OCI-LY7 (cell line): ENCODE measurements around the gene CRYGN. TPM values are rescaled to one million over a fixed set of nuclear protein-coding genes. Genes with fewer than 3 reads are reported as not detected.

Experiments used
- BruUV-seq: library from RNA; stranded (reverse); fragments of 400-500 nt; replicated peaks from 2 replicates; lab custom pipeline; 2021; lab: Mats Ljungman, UMichigan
- CTCF ChIA-PET: fragments of 300-600 bp; sonication (Branson Sonifier 250); formaldehyde crosslinking; loops from one replicate; lab custom pipeline; 2022; ENCODE audit warnings: antibody characterized with exemption; ENCODE audit not compliant: unreplicated experiment; lab: Charles Lee
- POLR2A ChIA-PET: fragments of 300-600 bp; sonication (Branson Sonifier 250); formaldehyde crosslinking; loops from one replicate; lab custom pipeline; 2022; ENCODE audit warnings: antibody characterized with exemption; lab: Charles Lee
- DNase-seq: peaks from one replicate; pipeline ENCODE4 v3.0.0-alpha.2; 2015; ENCODE audit warnings: low spot score
- H2AFZ ChIP-seq: fragments of 200-600 bp; sonication (generic), shearing (Covaris generic); 2 replicates; pipeline ENCODE4 v1.6.1; 2014; ENCODE audit warnings: mild to moderate bottlenecking, antibody characterized with exemption, low read length, moderate library complexity
- H3K27ac ChIP-seq: fragments of 200-600 bp; sonication (generic); 2 replicates; pipeline ENCODE4 v1.5.1; 2014; ENCODE audit warnings: mixed run types, low read depth, mild to moderate bottlenecking, moderate library complexity, low read length, inconsistent platforms; ENCODE audit not compliant: poor library complexity, severe bottlenecking
- H3K36me3 ChIP-seq: fragments of 200-600 bp; sonication (generic); 2 replicates; pipeline ENCODE4 v1.6.1; 2014; ENCODE audit warnings: mild to moderate bottlenecking, antibody characterized with exemption, low read length, moderate library complexity, mixed read lengths; ENCODE audit not compliant: insufficient read depth
- H3K4me1 ChIP-seq: fragments of 200-600 bp; sonication (generic); 2 replicates; pipeline ENCODE4 v1.5.1; 2014; ENCODE audit warnings: mild to moderate bottlenecking, low read length; ENCODE audit not compliant: insufficient read depth, poor library complexity, severe bottlenecking
- H3K4me2 ChIP-seq: fragments of 200-600 bp; sonication (generic); 2 replicates; pipeline ENCODE4 v1.6.1; 2014; ENCODE audit warnings: mild to moderate bottlenecking, low read length
- H3K4me3 ChIP-seq: fragments of 200-600 bp; sonication (generic); 2 replicates; pipeline ENCODE4 v1.5.1; 2014; ENCODE audit warnings: mild to moderate bottlenecking, low read depth, low read length; ENCODE audit not compliant: poor library complexity, severe bottlenecking
- H3K79me2 ChIP-seq: fragments of 200-600 bp; sonication (generic); 2 replicates; pipeline ENCODE4 v1.6.1; 2016; ENCODE audit warnings: low read depth, mild to moderate bottlenecking, low read length, moderate library complexity, mixed read lengths; ENCODE audit not compliant: insufficient read depth
- H3K9me2 ChIP-seq: fragments of 200-600 bp; sonication (generic); 2 replicates; pipeline ENCODE4 v1.6.1; 2016; ENCODE audit warnings: mild to moderate bottlenecking, low read length, mixed read lengths; ENCODE audit not compliant: insufficient read depth
- H3K9me3 ChIP-seq: fragments of 200-600 bp; sonication (generic); 2 replicates; pipeline ENCODE4 v1.6.1; 2014; ENCODE audit warnings: mild to moderate bottlenecking, mixed run types, low read length, mixed read lengths
- H4K20me1 ChIP-seq: fragments of 200-600 bp; sonication (generic); 2 replicates; pipeline ENCODE4 v1.6.1; 2014; ENCODE audit warnings: mild to moderate bottlenecking, antibody characterized with exemption, low read length, moderate library complexity, mixed read lengths; ENCODE audit not compliant: insufficient read depth
- EZH2phosphoT487 ChIP-seq: fragments of 200-600 bp; sonication (generic); IDR thresholded peaks from 2 replicates; pipeline ENCODE4 v1.6.1; 2018; ENCODE audit warnings: low read depth, borderline replicate concordance, mild to moderate bottlenecking, mixed run types, antibody characterized with exemption, low read length, moderate library complexity, mixed read lengths
- intact Hi-C: fragments of 100-400 bp; cut with micrococcal nuclease; formaldehyde crosslinking; loops from one replicate; pipeline ENCODE4 v1.10.0; 2022; ENCODE audit not compliant: unreplicated experiment
- total RNA-seq, 2 experiments: library from RNA; depleted of rRNA in 1 of 2; stranded (reverse); fragments of >200 nt in 1 of 2; shearing (Covaris generic) in 1 of 2; gene quantifications; 2 replicates each; pipeline ENCODE4 v1.2.3, GENCODE V29; 2014 to 2022
- TF ChIP-seq, protein P1 (sequence below): fragments of 200-600 bp; sonication (generic); conservative IDR thresholded peaks from 2 replicates; pipeline ENCODE4 v1.5.1; 2014; ENCODE audit warnings: mild to moderate bottlenecking, antibody characterized with exemption, low read length, moderate library complexity, mixed read lengths

The CRYGN gene
- total RNA-seq, 2 experiments from 2014 or later: 0.09 TPM; not detected in 1

DNA sequence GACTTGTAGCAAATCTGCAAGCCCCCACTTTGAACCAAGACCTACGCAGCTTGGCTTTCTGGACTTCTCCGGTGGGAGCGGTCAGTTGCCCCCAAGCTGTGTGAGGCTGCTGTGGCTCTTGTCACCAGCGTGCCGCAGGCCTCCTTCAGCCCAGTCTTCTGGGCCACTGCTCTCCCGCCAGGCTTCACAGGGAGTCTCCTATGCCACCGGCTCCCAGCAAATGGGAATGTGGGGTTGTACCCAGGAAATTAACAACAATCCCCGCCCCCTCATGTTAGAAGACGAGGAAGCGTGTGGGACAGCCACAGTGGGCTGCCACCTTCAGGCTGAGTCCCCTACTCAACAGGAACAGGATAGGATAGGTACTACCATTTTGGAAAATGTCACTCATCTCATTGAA is 34.4 kb downstream of the CRYGN start:
- no peaks in the 10 kb centered on the region for H3K9me2 ChIP-seq
- no peaks in the 10 kb centered on the region for H3K79me2 ChIP-seq
- H3K36me3 ChIP-seq: no peaks in the 10 kb centered on the region
- no peaks in the 10 kb centered on the region for H4K20me1 ChIP-seq
- H3K4me1 ChIP-seq: peaks cover 10% of the 10 kb centered on the region
- intact Hi-C loops: no loop called here
- H3K9me3 ChIP-seq: no peaks in the 10 kb centered on the region
- no peak overlapping the region for H3K27ac ChIP-seq
- no TSS peak for BruUV-seq
- no peak for DNase-seq
- ChIA-PET CTCF (no interaction called here), POLR2A (no interaction called here)
- no peak overlapping the region for H2AFZ ChIP-seq
- TF ChIP-seq, protein P1, sequence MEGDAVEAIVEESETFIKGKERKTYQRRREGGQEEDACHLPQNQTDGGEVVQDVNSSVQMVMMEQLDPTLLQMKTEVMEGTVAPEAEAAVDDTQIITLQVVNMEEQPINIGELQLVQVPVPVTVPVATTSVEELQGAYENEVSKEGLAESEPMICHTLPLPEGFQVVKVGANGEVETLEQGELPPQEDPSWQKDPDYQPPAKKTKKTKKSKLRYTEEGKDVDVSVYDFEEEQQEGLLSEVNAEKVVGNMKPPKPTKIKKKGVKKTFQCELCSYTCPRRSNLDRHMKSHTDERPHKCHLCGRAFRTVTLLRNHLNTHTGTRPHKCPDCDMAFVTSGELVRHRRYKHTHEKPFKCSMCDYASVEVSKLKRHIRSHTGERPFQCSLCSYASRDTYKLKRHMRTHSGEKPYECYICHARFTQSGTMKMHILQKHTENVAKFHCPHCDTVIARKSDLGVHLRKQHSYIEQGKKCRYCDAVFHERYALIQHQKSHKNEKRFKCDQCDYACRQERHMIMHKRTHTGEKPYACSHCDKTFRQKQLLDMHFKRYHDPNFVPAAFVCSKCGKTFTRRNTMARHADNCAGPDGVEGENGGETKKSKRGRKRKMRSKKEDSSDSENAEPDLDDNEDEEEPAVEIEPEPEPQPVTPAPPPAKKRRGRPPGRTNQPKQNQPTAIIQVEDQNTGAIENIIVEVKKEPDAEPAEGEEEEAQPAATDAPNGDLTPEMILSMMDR: no peak
- no peak for TF ChIP-seq EZH2phosphoT487
- H3K4me2 ChIP-seq: no peak overlapping the region
- no peak overlapping the region for H3K4me3 ChIP-seq

DNA sequence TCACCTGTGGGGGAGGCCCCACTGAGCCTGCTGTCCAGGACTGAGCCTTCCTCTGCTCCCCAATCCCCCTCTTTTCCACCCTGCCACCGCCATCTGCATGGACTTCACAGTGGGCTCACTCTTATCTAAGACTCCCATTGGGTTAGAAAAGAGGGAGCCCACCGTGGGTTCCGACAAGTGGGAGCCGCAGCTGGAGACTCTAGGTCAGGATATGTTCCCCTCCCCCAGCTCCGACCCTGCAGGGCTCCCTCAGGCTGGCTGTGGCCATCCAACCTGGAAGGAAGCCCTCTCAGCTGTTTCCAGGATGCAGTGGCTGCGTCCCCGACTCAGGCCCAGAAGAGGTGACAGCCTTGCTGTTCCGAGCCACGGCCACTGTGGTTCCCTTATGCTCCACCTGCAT is 34.9 kb downstream of the CRYGN start:
- Histone ChIP-seq H3K79me2 (no peaks in the 10 kb centered on the region), H3K9me3 (no peaks in the 10 kb centered on the region), H3K4me2 (no peak overlapping the region), H2AFZ (no peak overlapping the region), H3K36me3 (no peaks in the 10 kb centered on the region), H3K4me3 (no peak overlapping the region), H3K27ac (no peak overlapping the region), H3K4me1 (peaks cover 15% of the 10 kb centered on the region), H3K9me2 (no peaks in the 10 kb centered on the region), H4K20me1 (no peaks in the 10 kb centered on the region)
- ChIA-PET POLR2A (no interaction called here), CTCF (no interaction called here)
- no TSS peak for BruUV-seq
- intact Hi-C loops: no loop called here
- no peak for DNase-seq
- TF ChIP-seq EZH2phosphoT487: no peak
- TF ChIP-seq, protein P1: no peak

DNA sequence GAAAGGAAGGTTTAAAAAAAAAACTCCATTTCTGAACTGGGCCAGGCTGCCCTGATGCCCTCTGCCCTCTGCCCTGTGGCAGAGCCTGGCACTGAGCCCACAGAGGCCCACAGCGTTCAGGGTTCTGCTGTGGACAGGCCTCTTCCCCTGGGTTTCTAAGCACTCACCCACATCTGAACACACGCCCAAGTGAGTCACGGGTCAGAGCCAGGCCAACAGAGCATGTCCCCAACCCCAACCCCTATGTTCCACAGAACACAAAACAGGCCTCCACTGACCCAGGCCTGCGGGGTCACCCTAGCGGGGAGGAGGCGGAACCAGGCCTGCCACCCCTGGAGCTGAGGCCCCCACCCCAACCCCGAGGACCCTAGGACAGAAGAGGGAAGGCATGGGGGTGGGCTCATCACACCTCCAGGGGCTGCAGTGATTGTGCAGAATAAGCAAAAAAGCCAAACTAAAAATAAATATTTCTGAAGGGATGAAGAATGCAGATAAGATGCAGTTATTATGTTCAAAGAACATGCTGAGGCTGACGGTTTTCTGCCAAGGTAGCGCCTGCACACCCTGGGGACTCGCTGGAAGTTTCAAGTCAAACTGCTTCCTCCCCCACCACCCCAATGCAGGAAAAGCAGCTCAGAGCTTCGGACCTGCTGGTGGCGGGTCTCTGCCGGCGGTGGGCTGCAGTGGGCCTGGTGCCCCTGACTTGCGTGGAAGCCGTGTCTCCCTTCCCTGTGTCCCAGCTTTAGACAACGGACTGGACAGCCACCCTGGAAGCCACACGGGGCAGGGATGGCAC is 35.5 kb downstream of the CRYGN start:
- intact Hi-C loops: no loop called here
- H3K4me1 ChIP-seq: peaks cover 21% of the 10 kb centered on the region
- H3K79me2 ChIP-seq: no peaks in the 10 kb centered on the region
- no peak overlapping the region for H2AFZ ChIP-seq
- ChIA-PET POLR2A (interaction anchor here (0.6 kb wide), 1 partner anchor 12 kb away, joined by 4 read pairs; no protein-coding TSS in a partner anchor), CTCF (no interaction called here)
- H3K4me3 ChIP-seq: no peak overlapping the region
- no peak for DNase-seq
- H3K9me2 ChIP-seq: no peaks in the 10 kb centered on the region
- no peaks in the 10 kb centered on the region for H4K20me1 ChIP-seq
- BruUV-seq: no TSS peak
- no peak overlapping the region for H3K4me2 ChIP-seq
- TF ChIP-seq, protein P1: no peak
- TF ChIP-seq EZH2phosphoT487: no peak
- H3K9me3 ChIP-seq: no peaks in the 10 kb centered on the region
- H3K36me3 ChIP-seq: no peaks in the 10 kb centered on the region
- no peak overlapping the region for H3K27ac ChIP-seq
